HCT116 (cell line): ENCODE data around the gene TMSB10.

Experiments used
- CEBPB ChIP-seq: IDR thresholded peaks from 2 replicates; pipeline ENCODE4 v1.6.1; 2012; ENCODE audit warnings: low read depth
- ELF1 ChIP-seq: IDR thresholded peaks from 2 replicates; pipeline ENCODE4 v1.6.1; 2012; ENCODE audit warnings: low read depth, borderline replicate concordance
- EZH2 ChIP-seq: fragments of 200-600 bp; sonication (generic); IDR thresholded peaks from 2 replicates; pipeline ENCODE4 v1.6.1; 2017; ENCODE audit warnings: antibody characterized with exemption, mixed run types
- EZH2phosphoT487 ChIP-seq: fragments of 200-600 bp; IDR thresholded peaks from 2 replicates; pipeline ENCODE4 v1.6.1; 2018; ENCODE audit warnings: antibody characterized with exemption, borderline replicate concordance
- FOSL1 ChIP-seq: IDR thresholded peaks from 2 replicates; pipeline ENCODE4 v1.6.1; 2012; ENCODE audit warnings: low read depth
- JUND ChIP-seq: IDR thresholded peaks from 2 replicates; pipeline ENCODE4 v1.6.1; 2012
- POLR2A ChIP-seq: IDR thresholded peaks from 2 replicates; pipeline ENCODE4 v1.7.0; 2011; ENCODE audit warnings: borderline replicate concordance; ENCODE audit not compliant: insufficient read depth, insufficient read length; ENCODE audit errors: extremely low read depth
- POLR2AphosphoS5 ChIP-seq: IDR thresholded peaks from 2 replicates; pipeline ENCODE4 v1.6.1; 2011; ENCODE audit warnings: mild to moderate bottlenecking, low read depth, low read length, moderate library complexity
- RAD21 ChIP-seq: IDR thresholded peaks from 2 replicates; pipeline ENCODE4 v1.6.1; 2012; ENCODE audit warnings: low read depth, mild to moderate bottlenecking
- SIN3A ChIP-seq: IDR thresholded peaks from 2 replicates; pipeline ENCODE4 v1.6.1; 2012; ENCODE audit warnings: low read depth
- SP1 ChIP-seq: IDR thresholded peaks from 2 replicates; pipeline ENCODE4 v1.6.1; 2012; ENCODE audit warnings: low read depth
- YY1 ChIP-seq: IDR thresholded peaks from 2 replicates; pipeline ENCODE4 v1.6.1; 2011; ENCODE audit warnings: low read length, low read depth, moderate library complexity, mild to moderate bottlenecking; ENCODE audit not compliant: insufficient replicate concordance; ENCODE audit errors: extremely low read depth
- TF ChIP-seq, protein P1 (sequence below), 3 experiments: fragments of 200-600 bp in 1 of 3; sonication (generic) in 1 of 3; IDR thresholded peaks in 2 of 3; conservative IDR thresholded peaks in 1 of 3; 2 replicates each; pipeline ENCODE4 v1.5.1; 2012 to 2017; ENCODE audit warnings: low read depth in 2 of 3, low read length in 2 of 3, antibody characterized with exemption in 1 of 3, borderline replicate concordance in 1 of 3, control low read depth in 1 of 3, mild to moderate bottlenecking in 1 of 3, mixed read lengths in 1 of 3, mixed run types in 1 of 3, moderate library complexity in 1 of 3; ENCODE audit not compliant: insufficient read depth in 1 of 3
- TF ChIP-seq, protein P2 (sequence below): IDR thresholded peaks from 2 replicates; pipeline ENCODE4 v1.6.1; 2012

DNA sequence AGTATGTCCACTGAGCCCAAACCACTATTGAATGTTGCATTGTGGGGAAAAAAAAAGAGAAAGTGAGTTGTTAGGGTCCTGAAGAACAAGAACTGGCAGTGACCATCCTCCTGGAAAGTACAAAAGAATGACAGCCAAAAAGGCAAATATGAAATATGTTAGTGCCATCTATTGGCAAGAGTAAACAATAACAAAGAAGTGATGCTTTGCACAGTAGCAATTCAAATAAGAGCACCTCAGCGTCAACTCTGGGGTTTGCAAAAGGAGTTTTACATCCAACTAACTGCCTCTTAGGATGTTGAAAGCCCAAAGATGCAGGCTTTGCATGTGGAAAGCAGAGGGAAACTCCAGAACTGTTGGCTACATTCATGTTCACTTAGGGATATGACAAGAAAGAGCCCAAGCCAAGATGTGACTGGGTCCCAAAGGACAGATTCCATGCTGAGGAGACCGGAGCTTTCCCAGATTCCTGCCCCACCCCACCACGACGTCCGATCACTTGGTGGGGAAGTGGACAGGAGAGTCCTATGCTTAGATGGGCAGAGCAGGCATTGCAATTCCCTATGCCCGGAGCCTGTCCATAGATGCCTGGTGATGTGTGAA is 40.2 kb upstream of the TMSB10 start:
- TF ChIP-seq FOSL1 (no peak), SIN3A (no peak), EZH2phosphoT487 (no peak), YY1 (no peak), POLR2A (no peak), ELF1 (no peak), SP1 (no peak), POLR2AphosphoS5 (no peak), RAD21 (peak; percentile 77), EZH2 (no peak), JUND (no peak), CEBPB (no peak)
- TF ChIP-seq, protein P1, sequence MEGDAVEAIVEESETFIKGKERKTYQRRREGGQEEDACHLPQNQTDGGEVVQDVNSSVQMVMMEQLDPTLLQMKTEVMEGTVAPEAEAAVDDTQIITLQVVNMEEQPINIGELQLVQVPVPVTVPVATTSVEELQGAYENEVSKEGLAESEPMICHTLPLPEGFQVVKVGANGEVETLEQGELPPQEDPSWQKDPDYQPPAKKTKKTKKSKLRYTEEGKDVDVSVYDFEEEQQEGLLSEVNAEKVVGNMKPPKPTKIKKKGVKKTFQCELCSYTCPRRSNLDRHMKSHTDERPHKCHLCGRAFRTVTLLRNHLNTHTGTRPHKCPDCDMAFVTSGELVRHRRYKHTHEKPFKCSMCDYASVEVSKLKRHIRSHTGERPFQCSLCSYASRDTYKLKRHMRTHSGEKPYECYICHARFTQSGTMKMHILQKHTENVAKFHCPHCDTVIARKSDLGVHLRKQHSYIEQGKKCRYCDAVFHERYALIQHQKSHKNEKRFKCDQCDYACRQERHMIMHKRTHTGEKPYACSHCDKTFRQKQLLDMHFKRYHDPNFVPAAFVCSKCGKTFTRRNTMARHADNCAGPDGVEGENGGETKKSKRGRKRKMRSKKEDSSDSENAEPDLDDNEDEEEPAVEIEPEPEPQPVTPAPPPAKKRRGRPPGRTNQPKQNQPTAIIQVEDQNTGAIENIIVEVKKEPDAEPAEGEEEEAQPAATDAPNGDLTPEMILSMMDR (IDR thresholded peaks at IDR 0.05 in 2 of 3, conservative IDR thresholded peaks at IDR 0.05 in 1 of 3; ENCODE audit: borderline replicate concordance in 1 of 3, insufficient read depth in 1 of 3, low read depth in 2 of 3, low read length in 2 of 3), result peak; percentile 30 to 57 (median 54); a peak in 4 of 6 replicates
- TF ChIP-seq, protein P2, sequence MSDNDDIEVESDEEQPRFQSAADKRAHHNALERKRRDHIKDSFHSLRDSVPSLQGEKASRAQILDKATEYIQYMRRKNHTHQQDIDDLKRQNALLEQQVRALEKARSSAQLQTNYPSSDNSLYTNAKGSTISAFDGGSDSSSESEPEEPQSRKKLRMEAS, result no peak
